Colonic mucosa (tissue), 4 donors: Measurements from ENCODE around the gene RANBP17. TPM values are rescaled to one million over a fixed set of nuclear protein-coding genes. Genes with fewer than 3 reads are reported as not detected.

Experiments
- DNase-seq: peaks from one replicate; pipeline ENCODE4 v3.0.0-alpha.2; 2020
- H3K27ac ChIP-seq: fragments of 200-600 bp; one replicate; pipeline ENCODE4 v1.8.0; 2021
- H3K27me3 ChIP-seq: fragments of 200-600 bp; one replicate; pipeline ENCODE4 v1.8.0; 2021
- H3K36me3 ChIP-seq: fragments of 200-600 bp; one replicate; pipeline ENCODE4 v1.8.0; 2021
- H3K4me1 ChIP-seq: fragments of 200-600 bp; one replicate; pipeline ENCODE4 v1.8.0; 2021; ENCODE audit warnings: mild to moderate bottlenecking
- H3K4me3 ChIP-seq: fragments of 200-600 bp; one replicate; pipeline ENCODE4 v1.8.0; 2021
- H3K9ac ChIP-seq, 2 donors: one replicate each; pipeline ENCODE4 v1.7.0; 2013; ENCODE audit warnings: control low read depth in 2 of 2, low read depth in 2 of 2, low read length in 2 of 2
- H3K9me3 ChIP-seq: fragments of 200-600 bp; one replicate; pipeline ENCODE4 v1.8.0; 2021
- CTCF ChIP-seq: fragments of 200-600 bp; IDR thresholded peaks from one replicate; pipeline ENCODE4 v1.8.0; 2022; ENCODE audit warnings: antibody characterized with exemption, mild to moderate bottlenecking
- intact Hi-C: fragments of 100-400 bp; cut with DNase I; formaldehyde crosslinking; loops from one replicate; pipeline ENCODE4 v1.14.1; 2022
- total RNA-seq, 2 donors: library from RNA; stranded (reverse); fragmentation: NEBNext Ultra II Directional in 1 of 2; extraction: Animal tissue kit (Norgen Biotek cat#: 25700) in 1 of 2; gene quantifications; one replicate each; pipeline ENCODE4 v1.2.1, GENCODE V29; 2021
- donor health status: healthy.
- donor health status: DM: no; HTN: no; CAD: no.
- donor health status: DM: no; HTN: no; CAD: no.

Gene RANBP17
- total RNA-seq, 2 donors from 2014 or later: 7.9 to 9.4 TPM

- Histone ChIP-seq H3K9me3 (no peaks in the 10 kb centered on the region), H3K36me3 (no peaks in the 10 kb centered on the region), H3K9ac (no peak overlapping the region), H3K4me3 (no peak overlapping the region), H3K27me3 (no peaks in the 10 kb centered on the region), H3K27ac (no peak overlapping the region), H3K4me1 (no peaks in the 10 kb centered on the region)
- TF ChIP-seq CTCF: no peak
- intact Hi-C loops: no loop called here
- no peak for DNase-seq
These were observed 20.5 kb downstream of the RANBP17 start for GRCh38 chr5:170882345-170882744.

- TF ChIP-seq CTCF: no peak
- H3K27ac ChIP-seq: no peak overlapping the region
- no peak overlapping the region for H3K4me3 ChIP-seq
- intact Hi-C loops: no loop called here
- H3K27me3 ChIP-seq: no peaks in the 10 kb centered on the region
- no peaks in the 10 kb centered on the region for H3K36me3 ChIP-seq
- no peak for DNase-seq
- no peak overlapping the region for H3K9ac ChIP-seq
- H3K9me3 ChIP-seq: no peaks in the 10 kb centered on the region
- no peaks in the 10 kb centered on the region for H3K4me1 ChIP-seq
These were observed 23.4 kb downstream of the RANBP17 start for GRCh38 chr5:170885256-170885655.

- TF ChIP-seq CTCF: no peak
- H3K4me3 ChIP-seq: no peak overlapping the region
- H3K27me3 ChIP-seq: no peaks in the 10 kb centered on the region
- H3K27ac ChIP-seq: no peak overlapping the region
- H3K4me1 ChIP-seq: no peaks in the 10 kb centered on the region
- no peak overlapping the region for H3K9ac ChIP-seq
- H3K36me3 ChIP-seq: no peaks in the 10 kb centered on the region
- intact Hi-C loops: no loop called here
- DNase-seq: no peak
- no peaks in the 10 kb centered on the region for H3K9me3 ChIP-seq
These were observed 24.0 kb downstream of the RANBP17 start for GRCh38 chr5:170885809-170886208.

- Histone ChIP-seq H3K9ac (no peak overlapping the region), H3K9me3 (no peaks in the 10 kb centered on the region), H3K27ac (no peak overlapping the region), H3K27me3 (no peaks in the 10 kb centered on the region), H3K4me1 (no peaks in the 10 kb centered on the region), H3K36me3 (no peaks in the 10 kb centered on the region), H3K4me3 (no peak overlapping the region)
- no peak for DNase-seq
- intact Hi-C loops: no loop called here
- no peak for TF ChIP-seq CTCF
These were observed 24.5 kb downstream of the RANBP17 start for GRCh38 chr5:170886210-170886894.

GRCh38 chr5:170892196-170892595 lies 30.4 kb downstream of the RANBP17 start:
- H3K9me3 ChIP-seq: no peaks in the 10 kb centered on the region
- no peak overlapping the region for H3K4me3 ChIP-seq
- no peak overlapping the region for H3K27ac ChIP-seq
- H3K36me3 ChIP-seq: no peaks in the 10 kb centered on the region
- H3K27me3 ChIP-seq: no peaks in the 10 kb centered on the region
- no peak for TF ChIP-seq CTCF
- intact Hi-C loops: no loop called here
- DNase-seq: no peak
- H3K9ac ChIP-seq: no peak overlapping the region
- no peaks in the 10 kb centered on the region for H3K4me1 ChIP-seq
